B cell (primary cell): ENCODE data around the gene GCNT4.

Source experiments
- CTCF ChIP-seq: fragments of 200-600 bp; IDR thresholded peaks from one replicate; pipeline ENCODE4 v1.8.0; 2022; ENCODE audit warnings: antibody characterized with exemption, mild to moderate bottlenecking
- EZH2 ChIP-seq: IDR thresholded peaks from 2 replicates; pipeline ENCODE4 v1.6.1; 2012; ENCODE audit warnings: borderline replicate concordance, low read depth, mild to moderate bottlenecking, moderate library complexity, low read length; ENCODE audit not compliant: insufficient read depth, poor library complexity, severe bottlenecking

GRCh38 chr5:75021800-75022199, 30.6 kb downstream of the GCNT4 start:
- TF ChIP-seq CTCF, result no peak
- TF ChIP-seq EZH2, result no peak
